Measurements from ENCODE around the gene ETV2. TPM values are rescaled to one million over a fixed set of nuclear protein-coding genes. Genes with fewer than 3 reads are reported as not detected.
A peak's percentile ranks its signal among the peaks of the same experiment; 100 is the strongest.
"Not testable (repeated sequence)": the region's sequence is repeated elsewhere in the genome, so short reads cannot be mapped to it uniquely, and the experiment has no call there.

The ETV2 gene
- total RNA-seq, 4 donors from 2014 or later, result 0.23 TPM; not detected in 3

GRCh38 chr19:35675589-35676140, 34.1 kb downstream of the ETV2 start:
- Histone ChIP-seq H3K9me3 (no peaks in the 10 kb centered on the region), H3K36me3 (no peaks in the 10 kb centered on the region), H3K27me3 (peaks cover 20 to 26% (median 26%) of the 10 kb centered on the region in 3 donors), H3K4me1 (no peaks in the 10 kb centered on the region), H3K4me3 (no peak overlapping the region), H3K27ac (no peak overlapping the region)
- in situ Hi-C loops (cut with MboI; ENCODE audit: low sequenced_read_pairs in 4 of 4), result no loop called here
- intact Hi-C loops (cut with DNase I; ENCODE audit: low total_unique reads), result no loop called here
- DNase-seq (no peak), ATAC-seq (no peak)
- TF ChIP-seq POLR2A (IDR thresholded peaks at IDR 0.05) (no peak), CTCF (IDR thresholded peaks at IDR 0.05 in 4 of 5, conservative IDR thresholded peaks at IDR 0.05 in 1 of 5) (no peak)

GRCh38 chr19:35689836-35690235, 48.3 kb downstream of the ETV2 start:
- intact Hi-C loops (cut with DNase I; ENCODE audit: low total_unique reads), result no loop called here
- no peak for ATAC-seq

GRCh38 chr19:35691106-35691505, 49.6 kb downstream of the ETV2 start:
- in situ Hi-C loops (cut with MboI; ENCODE audit: low sequenced_read_pairs in 4 of 4); DNase-seq; intact Hi-C loops (cut with DNase I; ENCODE audit: low total_unique reads); H3K27ac ChIP-seq; ATAC-seq; H3K9me3 ChIP-seq; H3K27me3 ChIP-seq; H3K4me1 ChIP-seq; H3K4me3 ChIP-seq; H3K36me3 ChIP-seq: not testable (repeated sequence)

More at GRCh38 chr19:35689836-35690235, 48.3 kb downstream of the ETV2 start:
- no peaks in the 10 kb centered on the region for H3K9me3 ChIP-seq
- no peak overlapping the region for H3K27ac ChIP-seq
- no peaks in the 10 kb centered on the region for H3K4me1 ChIP-seq
- no peak overlapping the region for H3K4me3 ChIP-seq
- H3K36me3 ChIP-seq, result no peaks in the 10 kb centered on the region
- DNase-seq, result no peak
- peaks cover 0 to 2% (median 0%) of the 10 kb centered on the region in 3 donors for H3K27me3 ChIP-seq
- TF ChIP-seq CTCF (IDR thresholded peaks at IDR 0.05 in 4 of 5, conservative IDR thresholded peaks at IDR 0.05 in 1 of 5), result no peak
- TF ChIP-seq POLR2A (IDR thresholded peaks at IDR 0.05), result no peak
- in situ Hi-C loops (cut with MboI; ENCODE audit: low sequenced_read_pairs in 4 of 4), result no loop called here

GRCh38 chr19:35692010-35692409, 50.5 kb downstream of the ETV2 start:
- no peaks in the 10 kb centered on the region for H3K4me1 ChIP-seq
- TF ChIP-seq CTCF (IDR thresholded peaks at IDR 0.05 in 4 of 5, conservative IDR thresholded peaks at IDR 0.05 in 1 of 5) (no peak), POLR2A (IDR thresholded peaks at IDR 0.05) (no peak)
- no peak for DNase-seq
- H3K27ac ChIP-seq, result no peak overlapping the region
- ATAC-seq, result no peak
- H3K4me3 ChIP-seq, result no peak overlapping the region
- no peaks in the 10 kb centered on the region for H3K36me3 ChIP-seq
- no peaks in the 10 kb centered on the region for H3K9me3 ChIP-seq
- intact Hi-C loops (cut with DNase I; ENCODE audit: low total_unique reads) (loop anchor here (2.0 kb wide), 1 partner anchor 47 kb away; no protein-coding TSS in a partner anchor), in situ Hi-C loops (cut with MboI; ENCODE audit: low sequenced_read_pairs in 4 of 4) (no loop called here)
- peaks cover 0 to 2% (median 0%) of the 10 kb centered on the region in 3 donors for H3K27me3 ChIP-seq

GRCh38 chr19:35693422-35693821, 51.9 kb downstream of the ETV2 start:
- no peak overlapping the region for H3K27ac ChIP-seq
- no peaks in the 10 kb centered on the region for H3K9me3 ChIP-seq
- H3K4me3 ChIP-seq, result no peak overlapping the region
- intact Hi-C loops (cut with DNase I; ENCODE audit: low total_unique reads), result loop anchor here (1.0 to 2.0 kb wide), 3 partner anchors 24 to 238 kb away; no protein-coding TSS in a partner anchor
- no peaks in the 10 kb centered on the region for H3K36me3 ChIP-seq
- ATAC-seq (peak in 1 of 2 donors; percentile 20), DNase-seq (no peak)
- in situ Hi-C loops (cut with MboI; ENCODE audit: low sequenced_read_pairs in 4 of 4), result no loop called here
- H3K4me1 ChIP-seq, result no peaks in the 10 kb centered on the region
- TF ChIP-seq CTCF (IDR thresholded peaks at IDR 0.05 in 4 of 5, conservative IDR thresholded peaks at IDR 0.05 in 1 of 5) (no peak), POLR2A (IDR thresholded peaks at IDR 0.05) (no peak)
- peaks cover 0 to 2% (median 0%) of the 10 kb centered on the region in 3 donors for H3K27me3 ChIP-seq
